Mammary epithelial cell (primary cell): ENCODE results near the gene OPA1.

Source experiments
- CTCF ChIP-seq, 2 donors: IDR thresholded peaks in 1 of 2; conservative IDR thresholded peaks in 1 of 2; 2 replicates each; pipeline ENCODE4 v1.5.1; 2011 to 2012; ENCODE audit warnings: inconsistent platforms in 2 of 2, low read length in 2 of 2, mild to moderate bottlenecking in 2 of 2, control low read depth in 1 of 2, low read depth in 1 of 2; ENCODE audit not compliant: insufficient read depth in 1 of 2; ENCODE audit errors: extremely low read depth in 1 of 2
- EZH2 ChIP-seq: IDR thresholded peaks from 2 replicates; pipeline ENCODE4 v1.6.1; 2012; ENCODE audit warnings: low read length, inconsistent platforms, borderline replicate concordance

GRCh38 chr3:193569119-193569518 lies 23.9 kb upstream of the OPA1 start:
- TF ChIP-seq CTCF (conservative IDR thresholded peaks at IDR 0.05 in 1 of 2, IDR thresholded peaks at IDR 0.05 in 1 of 2; ENCODE audit: extremely low read depth in 1 of 2, insufficient read depth in 1 of 2, low read depth in 1 of 2, low read length in 2 of 2) (no peak), EZH2 (no peak)
